Fibroblast of lung (primary cell): Measurements from ENCODE around the gene QSOX2.
A peak's percentile ranks its signal among the peaks of the same experiment; 100 is the strongest.

ENCODE experiments used
- EZH2 ChIP-seq: IDR thresholded peaks from 2 replicates; pipeline ENCODE4 v1.5.1; 2012; ENCODE audit warnings: low read length, control low read depth, mild to moderate bottlenecking; ENCODE audit errors: missing control alignments
- TF ChIP-seq, protein P1 (sequence below), 2 donors: IDR thresholded peaks in 1 of 2; conservative IDR thresholded peaks in 1 of 2; 1 replicate in 1 of 2; 2 replicates in 1 of 2; pipeline ENCODE4 v1.5.1; 2011 to 2012; ENCODE audit warnings: low read length in 2 of 2, control low read depth in 1 of 2, inconsistent platforms in 1 of 2, low read depth in 1 of 2, mild to moderate bottlenecking in 1 of 2

DNA sequence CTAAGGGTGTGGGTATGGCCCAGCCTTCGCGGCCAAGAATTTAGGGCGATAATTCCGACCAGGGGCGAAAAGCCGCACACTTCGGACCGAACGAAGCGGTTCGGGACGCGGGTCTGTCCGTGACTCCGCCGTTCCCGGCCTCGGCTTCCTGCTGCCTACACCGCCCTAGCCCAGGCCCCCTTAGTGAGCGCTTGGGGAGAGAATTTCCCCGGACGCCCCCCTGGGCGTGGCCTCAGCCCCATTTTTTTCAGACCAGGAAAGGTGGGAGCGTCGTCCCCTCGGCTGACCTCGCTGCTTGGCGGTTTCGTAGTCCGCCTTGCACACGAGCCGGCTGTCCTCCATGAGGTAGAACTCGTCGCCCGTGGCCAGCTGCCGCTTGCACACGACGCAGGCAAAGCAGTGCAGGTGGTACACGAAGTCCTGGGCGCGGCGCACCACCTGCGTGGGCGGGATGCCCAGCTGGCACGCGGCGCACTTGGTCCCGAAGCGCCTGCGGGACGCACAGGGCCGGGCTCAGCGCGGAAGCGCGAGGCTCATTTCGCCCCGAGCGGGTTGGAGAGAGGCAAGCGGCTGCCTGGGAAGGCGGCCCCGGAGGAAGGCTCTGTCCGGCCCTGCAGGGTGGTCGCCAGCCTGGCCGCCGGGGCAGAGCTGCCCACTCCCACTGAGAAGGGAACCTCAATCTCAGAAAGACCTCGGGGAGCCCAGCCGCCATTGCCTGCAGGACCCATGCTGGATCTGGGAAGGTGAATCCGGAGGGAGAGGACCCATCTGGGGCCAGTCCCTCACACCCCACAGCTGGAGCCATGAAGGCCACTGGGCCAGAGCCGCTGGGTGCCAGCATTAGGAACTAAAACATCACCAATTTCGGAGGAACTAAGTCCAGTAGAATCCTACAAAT is 46.0 kb downstream of the QSOX2 start:
- TF ChIP-seq, protein P1, sequence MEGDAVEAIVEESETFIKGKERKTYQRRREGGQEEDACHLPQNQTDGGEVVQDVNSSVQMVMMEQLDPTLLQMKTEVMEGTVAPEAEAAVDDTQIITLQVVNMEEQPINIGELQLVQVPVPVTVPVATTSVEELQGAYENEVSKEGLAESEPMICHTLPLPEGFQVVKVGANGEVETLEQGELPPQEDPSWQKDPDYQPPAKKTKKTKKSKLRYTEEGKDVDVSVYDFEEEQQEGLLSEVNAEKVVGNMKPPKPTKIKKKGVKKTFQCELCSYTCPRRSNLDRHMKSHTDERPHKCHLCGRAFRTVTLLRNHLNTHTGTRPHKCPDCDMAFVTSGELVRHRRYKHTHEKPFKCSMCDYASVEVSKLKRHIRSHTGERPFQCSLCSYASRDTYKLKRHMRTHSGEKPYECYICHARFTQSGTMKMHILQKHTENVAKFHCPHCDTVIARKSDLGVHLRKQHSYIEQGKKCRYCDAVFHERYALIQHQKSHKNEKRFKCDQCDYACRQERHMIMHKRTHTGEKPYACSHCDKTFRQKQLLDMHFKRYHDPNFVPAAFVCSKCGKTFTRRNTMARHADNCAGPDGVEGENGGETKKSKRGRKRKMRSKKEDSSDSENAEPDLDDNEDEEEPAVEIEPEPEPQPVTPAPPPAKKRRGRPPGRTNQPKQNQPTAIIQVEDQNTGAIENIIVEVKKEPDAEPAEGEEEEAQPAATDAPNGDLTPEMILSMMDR (conservative IDR thresholded peaks at IDR 0.05 in 1 of 2, IDR thresholded peaks at IDR 0.05 in 1 of 2; ENCODE audit: low read depth in 1 of 2, low read length in 2 of 2), result no peak
- peak; percentile 99 for TF ChIP-seq EZH2
